WTC11 (cell line): ENCODE measurements around the gene TSKU. TPM values are rescaled to one million over a fixed set of nuclear protein-coding genes. Genes with fewer than 3 reads are reported as not detected.

Experiments used
- ATAC-seq: fragments of 200-7000 bp; cut with Tn5 transposase; 2 replicates; pipeline ENCODE4 v1.10.0; 2021; ENCODE audit warnings: mild to moderate bottlenecking, moderate library complexity
- CTCF ChIA-PET: fragments of 300-600 bp; sonication (Branson Sonifier 250); formaldehyde crosslinking; loops from one replicate; lab custom pipeline; 2021; ENCODE audit warnings: antibody characterized with exemption; lab: Charles Lee
- POLR2A ChIA-PET: fragments of 350-600 bp; sonication (Branson Sonifier 250); formaldehyde crosslinking; loops from one replicate; lab custom pipeline; 2021; ENCODE audit warnings: antibody characterized with exemption; lab: Charles Lee
- DNase-seq: peaks from one replicate; pipeline ENCODE4 v3.0.0; 2021; ENCODE audit warnings: low spot score
- H3K27ac Mint-ChIP-seq: 2 replicates; pipeline ENCODE4 v1.8.0; 2021; ENCODE audit warnings: mixed read lengths
- H3K27me3 Mint-ChIP-seq: 2 replicates; pipeline ENCODE4 v1.8.0; 2021; ENCODE audit warnings: low read depth, mild to moderate bottlenecking, moderate library complexity, mixed read lengths
- H3K36me3 Mint-ChIP-seq: 2 replicates; pipeline ENCODE4 v1.8.0; 2021; ENCODE audit warnings: mixed read lengths
- H3K4me1 Mint-ChIP-seq: 2 replicates; pipeline ENCODE4 v1.8.0; 2022; ENCODE audit warnings: mixed read lengths
- H3K4me3 Mint-ChIP-seq: 2 replicates; pipeline ENCODE4 v1.8.0; 2021; ENCODE audit warnings: mild to moderate bottlenecking, moderate library complexity, mixed read lengths
- H3K9me3 Mint-ChIP-seq: 2 replicates; pipeline ENCODE4 v1.8.0; 2021; ENCODE audit warnings: mixed read lengths
- CREB1 ChIP-seq: sonication (generic); formaldehyde crosslinking; IDR thresholded peaks from 2 replicates; pipeline ENCODE4 v1.8.0; 2023; ENCODE audit warnings: mild to moderate bottlenecking, missing genetic modification reagents
- ELF4 ChIP-seq: sonication (generic); formaldehyde crosslinking; IDR thresholded peaks from 2 replicates; pipeline ENCODE4 v1.8.1; 2022; ENCODE audit warnings: low read depth, mild to moderate bottlenecking, moderate library complexity, missing genetic modification reagents
- EMX1 ChIP-seq: fragments of 250-450 bp; sonication (Bioruptor Pico); IDR thresholded peaks from 2 replicates; pipeline ENCODE4 v1.8.0; 2021; ENCODE audit warnings: mild to moderate bottlenecking
- JAZF1 ChIP-seq: fragments of 250-450 bp; sonication (Bioruptor Pico); IDR thresholded peaks from 2 replicates; pipeline ENCODE4 v1.9.0; 2021; ENCODE audit warnings: moderate library complexity, mild to moderate bottlenecking, inconsistent platforms
- JUN ChIP-seq: sonication (generic); formaldehyde crosslinking; IDR thresholded peaks from 2 replicates; pipeline ENCODE4 v1.8.0; 2023; ENCODE audit warnings: mild to moderate bottlenecking, missing genetic modification reagents
- KAT7 ChIP-seq: sonication (generic); formaldehyde crosslinking; IDR thresholded peaks from 2 replicates; pipeline ENCODE4 v1.8.1; 2023; ENCODE audit warnings: missing genetic modification reagents, mild to moderate bottlenecking, borderline replicate concordance
- MYBL2 ChIP-seq: sonication (generic); formaldehyde crosslinking; IDR thresholded peaks from 2 replicates; pipeline ENCODE4 v1.8.1; 2023; ENCODE audit warnings: mild to moderate bottlenecking, moderate library complexity, missing genetic modification reagents
- NFE2L1 ChIP-seq: sonication (generic); formaldehyde crosslinking; IDR thresholded peaks from 2 replicates; pipeline ENCODE4 v1.8.1; 2023; ENCODE audit warnings: missing genetic modification reagents
- NR2C2 ChIP-seq: sonication (generic); formaldehyde crosslinking; IDR thresholded peaks from 2 replicates; pipeline ENCODE4 v1.8.0; 2022; ENCODE audit warnings: mild to moderate bottlenecking, missing genetic modification reagents
- ZNF121 ChIP-seq: sonication (generic); formaldehyde crosslinking; IDR thresholded peaks from 2 replicates; pipeline ENCODE4 v1.8.0; 2023; ENCODE audit warnings: missing genetic modification reagents
- ZNF232 ChIP-seq: sonication (generic); formaldehyde crosslinking; IDR thresholded peaks from 2 replicates; pipeline ENCODE4 v1.8.0; 2022; ENCODE audit warnings: mild to moderate bottlenecking, missing genetic modification reagents
- ZNF416 ChIP-seq: fragments of 250-450 bp; sonication (Bioruptor Pico); IDR thresholded peaks from 2 replicates; pipeline ENCODE4 v1.9.0; 2021; ENCODE audit warnings: mild to moderate bottlenecking, inconsistent platforms
- total RNA-seq: library from RNA; stranded (reverse); gene quantifications from 3 replicates; pipeline ENCODE4 v1.2.3, GENCODE V29; 2021
- TF ChIP-seq, protein P1 (sequence below): sonication (generic); formaldehyde crosslinking; IDR thresholded peaks from 2 replicates; pipeline ENCODE4 v1.8.1; 2022; ENCODE audit warnings: low read depth, mild to moderate bottlenecking, moderate library complexity, missing genetic modification reagents, borderline replicate concordance
- TF ChIP-seq, protein P2 (sequence below): sonication (generic); formaldehyde crosslinking; IDR thresholded peaks from 2 replicates; pipeline ENCODE4 v1.8.1; 2022; ENCODE audit warnings: low read depth, missing genetic modification reagents, borderline replicate concordance
- TF ChIP-seq, protein P3 (sequence below): fragments of 250-450 bp; sonication (Bioruptor Pico); IDR thresholded peaks from 2 replicates; pipeline ENCODE4 v1.9.0; 2021; ENCODE audit warnings: mild to moderate bottlenecking
- TF ChIP-seq, protein P4 (sequence below): sonication (generic); formaldehyde crosslinking; IDR thresholded peaks from 2 replicates; pipeline ENCODE4 v1.8.0; 2022; ENCODE audit warnings: mild to moderate bottlenecking, missing genetic modification reagents

TSKU gene
- total RNA-seq, 1 experiment from 2014 or later = 30.3 TPM

DNA sequence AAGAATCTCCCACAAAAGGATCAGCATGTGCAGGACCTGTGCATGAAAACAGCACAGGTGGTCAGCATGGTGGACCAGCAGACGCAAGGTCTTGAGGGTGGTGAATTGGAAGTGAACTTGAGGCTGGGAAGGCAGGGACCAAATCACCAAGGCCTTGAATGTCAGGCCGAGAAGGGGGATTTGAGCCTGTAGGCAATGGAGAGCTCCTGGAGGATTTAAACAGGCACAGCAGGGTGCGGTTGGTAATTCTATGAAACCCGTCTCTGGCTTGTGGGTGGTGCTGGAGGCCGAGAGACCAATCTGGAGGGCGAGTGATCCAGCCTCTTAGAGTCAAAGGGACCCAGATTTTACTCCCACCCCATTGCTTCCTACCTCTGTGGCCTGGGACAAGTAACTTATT lies 2.4 kb downstream of the TSKU start:
- H3K27ac Mint-ChIP-seq = no peak overlapping the region
- POLR2A ChIA-PET = no interaction called here
- no peak for DNase-seq
- no peaks in the 10 kb centered on the region for H3K27me3 Mint-ChIP-seq
- TF ChIP-seq KAT7 (CRISPR knock-in tag) = no peak
- TF ChIP-seq, protein P1, sequence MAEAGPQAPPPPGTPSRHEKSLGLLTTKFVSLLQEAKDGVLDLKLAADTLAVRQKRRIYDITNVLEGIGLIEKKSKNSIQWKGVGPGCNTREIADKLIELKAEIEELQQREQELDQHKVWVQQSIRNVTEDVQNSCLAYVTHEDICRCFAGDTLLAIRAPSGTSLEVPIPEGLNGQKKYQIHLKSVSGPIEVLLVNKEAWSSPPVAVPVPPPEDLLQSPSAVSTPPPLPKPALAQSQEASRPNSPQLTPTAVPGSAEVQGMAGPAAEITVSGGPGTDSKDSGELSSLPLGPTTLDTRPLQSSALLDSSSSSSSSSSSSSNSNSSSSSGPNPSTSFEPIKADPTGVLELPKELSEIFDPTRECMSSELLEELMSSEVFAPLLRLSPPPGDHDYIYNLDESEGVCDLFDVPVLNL = no peak
- TF ChIP-seq, protein P2, sequence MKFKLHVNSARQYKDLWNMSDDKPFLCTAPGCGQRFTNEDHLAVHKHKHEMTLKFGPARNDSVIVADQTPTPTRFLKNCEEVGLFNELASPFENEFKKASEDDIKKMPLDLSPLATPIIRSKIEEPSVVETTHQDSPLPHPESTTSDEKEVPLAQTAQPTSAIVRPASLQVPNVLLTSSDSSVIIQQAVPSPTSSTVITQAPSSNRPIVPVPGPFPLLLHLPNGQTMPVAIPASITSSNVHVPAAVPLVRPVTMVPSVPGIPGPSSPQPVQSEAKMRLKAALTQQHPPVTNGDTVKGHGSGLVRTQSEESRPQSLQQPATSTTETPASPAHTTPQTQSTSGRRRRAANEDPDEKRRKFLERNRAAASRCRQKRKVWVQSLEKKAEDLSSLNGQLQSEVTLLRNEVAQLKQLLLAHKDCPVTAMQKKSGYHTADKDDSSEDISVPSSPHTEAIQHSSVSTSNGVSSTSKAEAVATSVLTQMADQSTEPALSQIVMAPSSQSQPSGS = no peak
- TF ChIP-seq ZNF416 (CRISPR knock-in tag) = no peak
- TF ChIP-seq CREB1 (CRISPR knock-in tag) = no peak
- no peak for TF ChIP-seq ZNF232 (CRISPR knock-in tag)
- TF ChIP-seq, protein P3, sequence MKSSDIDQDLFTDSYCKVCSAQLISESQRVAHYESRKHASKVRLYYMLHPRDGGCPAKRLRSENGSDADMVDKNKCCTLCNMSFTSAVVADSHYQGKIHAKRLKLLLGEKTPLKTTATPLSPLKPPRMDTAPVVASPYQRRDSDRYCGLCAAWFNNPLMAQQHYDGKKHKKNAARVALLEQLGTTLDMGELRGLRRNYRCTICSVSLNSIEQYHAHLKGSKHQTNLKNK = no peak
- TF ChIP-seq JAZF1 (CRISPR knock-in tag) = no peak
- TF ChIP-seq, all 79 proteins: peak for 0
- CTCF ChIA-PET = interaction anchor here (1.1 to 2.6 kb wide), 7 partner anchors 13 to 255 kb away, joined by 3 to 16 read pairs (median 4); no protein-coding TSS in a partner anchor
- Mint-ChIP-seq H3K9me3 (peaks cover 7% of the 10 kb centered on the region), H3K4me3 (peak overlapping the region; percentile 66), H3K4me1 (peaks cover 69% of the 10 kb centered on the region), H3K36me3 (peaks cover 16% of the 10 kb centered on the region)
- no peak for ATAC-seq

DNA sequence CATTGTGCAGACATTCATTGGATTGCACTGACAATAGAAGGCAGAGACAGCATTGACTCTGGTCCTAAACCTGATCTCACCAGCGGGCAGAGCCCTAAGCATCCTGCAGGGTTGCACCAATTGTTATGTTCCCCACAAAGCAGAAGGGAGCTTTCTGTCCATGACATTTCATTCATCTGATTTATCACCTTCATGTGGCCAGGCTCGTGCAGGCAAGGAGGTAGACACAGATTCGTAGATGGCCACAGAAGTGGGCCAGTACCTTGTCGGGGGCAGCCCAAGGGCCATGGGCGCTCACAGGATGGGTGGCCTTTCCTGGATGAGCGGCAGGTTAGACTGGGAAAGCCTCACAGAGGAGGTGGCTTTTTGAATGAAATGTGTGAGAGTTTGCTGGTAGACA lies 2.9 kb downstream of the TSKU start:
- ATAC-seq (no peak), DNase-seq (no peak)
- Mint-ChIP-seq H3K27me3 (no peaks in the 10 kb centered on the region), H3K27ac (no peak overlapping the region), H3K9me3 (peaks cover 11% of the 10 kb centered on the region), H3K4me1 (peaks cover 69% of the 10 kb centered on the region), H3K36me3 (peaks cover 16% of the 10 kb centered on the region), H3K4me3 (peak overlapping the region; percentile 66)
- TF ChIP-seq JAZF1 (CRISPR knock-in tag) (no peak), MYBL2 (CRISPR knock-in tag) (no peak), JUN (CRISPR knock-in tag) (no peak), NFE2L1 (CRISPR knock-in tag) (no peak), ZNF121 (CRISPR knock-in tag) (no peak), NR2C2 (CRISPR knock-in tag) (no peak), EMX1 (CRISPR knock-in tag) (no peak), ELF4 (CRISPR knock-in tag) (no peak)
- TF ChIP-seq, protein P1 = no peak
- TF ChIP-seq, protein P4, sequence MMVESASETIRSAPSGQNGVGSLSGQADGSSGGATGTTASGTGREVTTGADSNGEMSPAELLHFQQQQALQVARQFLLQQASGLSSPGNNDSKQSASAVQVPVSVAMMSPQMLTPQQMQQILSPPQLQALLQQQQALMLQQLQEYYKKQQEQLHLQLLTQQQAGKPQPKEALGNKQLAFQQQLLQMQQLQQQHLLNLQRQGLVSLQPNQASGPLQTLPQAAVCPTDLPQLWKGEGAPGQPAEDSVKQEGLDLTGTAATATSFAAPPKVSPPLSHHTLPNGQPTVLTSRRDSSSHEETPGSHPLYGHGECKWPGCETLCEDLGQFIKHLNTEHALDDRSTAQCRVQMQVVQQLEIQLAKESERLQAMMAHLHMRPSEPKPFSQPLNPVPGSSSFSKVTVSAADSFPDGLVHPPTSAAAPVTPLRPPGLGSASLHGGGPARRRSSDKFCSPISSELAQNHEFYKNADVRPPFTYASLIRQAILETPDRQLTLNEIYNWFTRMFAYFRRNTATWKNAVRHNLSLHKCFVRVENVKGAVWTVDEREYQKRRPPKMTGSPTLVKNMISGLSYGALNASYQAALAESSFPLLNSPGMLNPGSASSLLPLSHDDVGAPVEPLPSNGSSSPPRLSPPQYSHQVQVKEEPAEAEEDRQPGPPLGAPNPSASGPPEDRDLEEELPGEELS (CRISPR knock-in tag) = no peak
- TF ChIP-seq, protein P2 = no peak
- CTCF ChIA-PET = interaction anchor here (1.1 to 2.6 kb wide), 6 partner anchors 13 to 255 kb away, joined by 3 to 16 read pairs (median 4); no protein-coding TSS in a partner anchor
- POLR2A ChIA-PET = no interaction called here
